RWPE1 (cell line): Measurements from ENCODE around the gene CCND1.

Source experiments
- CTCF ChIA-PET: fragments of 350-600 bp; sonication (Branson Sonifier 250); formaldehyde crosslinking; extraction: SDS; loops from one replicate; lab custom pipeline; 2021; lab: Yijun Ruan, JAX
- POLR2A ChIA-PET: fragments of 400-600 bp; formaldehyde crosslinking; extraction: SDS; loops from one replicate; lab custom pipeline; 2020; ENCODE audit warnings: antibody characterized with exemption; ENCODE audit not compliant: low non-redundant PET; lab: Yijun Ruan, JAX
- DNase-seq: peaks from one replicate; pipeline ENCODE4 v3.0.0; 2012; ENCODE audit warnings: low spot score
- H3K27ac ChIP-seq: fragments of 450-650 bp; 2 replicates; pipeline ENCODE4 v1.5.1; 2017
- TF ChIP-seq, protein P1 (sequence below): fragments of 450-650 bp; conservative IDR thresholded peaks from 2 replicates; pipeline ENCODE4 v1.5.1; 2017; ENCODE audit warnings: low read depth, mild to moderate bottlenecking

CCND1 gene

GRCh38 chr11:69654001-69654659 is 13.2 kb downstream of the CCND1 start:
- no peak for DNase-seq
- POLR2A ChIA-PET: no interaction called here
- CTCF ChIA-PET: interaction anchor here (3.0 kb wide), 1 partner anchor 16 kb away, joined by 12 read pairs; no protein-coding TSS in a partner anchor
- peak overlapping the region; percentile 48 for H3K27ac ChIP-seq
- TF ChIP-seq, protein P1, sequence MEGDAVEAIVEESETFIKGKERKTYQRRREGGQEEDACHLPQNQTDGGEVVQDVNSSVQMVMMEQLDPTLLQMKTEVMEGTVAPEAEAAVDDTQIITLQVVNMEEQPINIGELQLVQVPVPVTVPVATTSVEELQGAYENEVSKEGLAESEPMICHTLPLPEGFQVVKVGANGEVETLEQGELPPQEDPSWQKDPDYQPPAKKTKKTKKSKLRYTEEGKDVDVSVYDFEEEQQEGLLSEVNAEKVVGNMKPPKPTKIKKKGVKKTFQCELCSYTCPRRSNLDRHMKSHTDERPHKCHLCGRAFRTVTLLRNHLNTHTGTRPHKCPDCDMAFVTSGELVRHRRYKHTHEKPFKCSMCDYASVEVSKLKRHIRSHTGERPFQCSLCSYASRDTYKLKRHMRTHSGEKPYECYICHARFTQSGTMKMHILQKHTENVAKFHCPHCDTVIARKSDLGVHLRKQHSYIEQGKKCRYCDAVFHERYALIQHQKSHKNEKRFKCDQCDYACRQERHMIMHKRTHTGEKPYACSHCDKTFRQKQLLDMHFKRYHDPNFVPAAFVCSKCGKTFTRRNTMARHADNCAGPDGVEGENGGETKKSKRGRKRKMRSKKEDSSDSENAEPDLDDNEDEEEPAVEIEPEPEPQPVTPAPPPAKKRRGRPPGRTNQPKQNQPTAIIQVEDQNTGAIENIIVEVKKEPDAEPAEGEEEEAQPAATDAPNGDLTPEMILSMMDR: no peak

GRCh38 chr11:69654660-69655478 is 13.9 kb downstream of the CCND1 start:
- TF ChIP-seq, protein P1: no peak
- H3K27ac ChIP-seq: peak overlapping the region; percentile 48
- ChIA-PET CTCF (interaction anchor here (0.6 to 3.0 kb wide), 3 partner anchors 15 to 523 kb away, joined by 3 to 12 read pairs (median 3); no protein-coding TSS in a partner anchor), POLR2A (no interaction called here)
- no peak for DNase-seq

GRCh38 chr11:69655479-69656428 is 14.8 kb downstream of the CCND1 start:
- peak overlapping the region; percentile 48 for H3K27ac ChIP-seq
- CTCF ChIA-PET: interaction anchor here (0.6 to 3.0 kb wide), 4 partner anchors 14 to 654 kb away, joined by 3 to 12 read pairs (median 3); no protein-coding TSS in a partner anchor
- no peak for DNase-seq
- POLR2A ChIA-PET: no interaction called here
- TF ChIP-seq, protein P1: no peak

GRCh38 chr11:69656536-69657455 is 15.8 kb downstream of the CCND1 start:
- CTCF ChIA-PET: interaction anchor here (0.6 to 3.0 kb wide), 4 partner anchors 13 to 655 kb away, joined by 3 to 12 read pairs (median 4); no protein-coding TSS in a partner anchor
- TF ChIP-seq, protein P1: no peak
- no peak for DNase-seq
- POLR2A ChIA-PET: no interaction called here
- no peak overlapping the region for H3K27ac ChIP-seq

DNA sequence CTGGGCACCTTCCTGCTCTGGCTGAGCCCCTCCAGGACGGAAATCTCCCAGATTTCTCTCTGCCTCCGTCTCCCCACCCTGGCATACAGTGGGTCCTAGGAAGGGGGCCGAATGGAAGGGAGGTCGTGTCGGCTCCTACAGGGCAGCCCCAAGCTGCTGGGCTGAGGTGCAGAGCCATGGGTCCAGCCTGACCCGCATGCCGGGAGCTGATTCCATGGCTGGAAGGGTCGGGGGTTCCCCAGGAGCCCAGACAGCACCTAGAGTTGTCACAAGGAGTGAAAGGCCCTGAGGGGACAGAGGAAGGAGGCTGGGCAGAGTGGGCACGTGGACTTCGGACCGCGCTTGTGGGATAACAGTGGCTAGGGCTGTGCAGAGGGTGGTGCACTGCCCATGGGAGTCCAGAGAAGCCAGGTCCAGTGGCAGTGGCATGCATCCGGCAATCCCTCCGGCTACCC is 16.5 kb downstream of the CCND1 start:
- CTCF ChIA-PET: interaction anchor here (1.4 to 1.5 kb wide), 2 partner anchors 13 to 556 kb away, joined by 4 to 8 read pairs; no protein-coding TSS in a partner anchor
- POLR2A ChIA-PET: no interaction called here
- TF ChIP-seq, protein P1: no peak
- no peak for DNase-seq
- H3K27ac ChIP-seq: no peak overlapping the region
